ENCODE measurements around the gene OR2D3.
"Not testable (repeated sequence)": the region's sequence is repeated elsewhere in the genome, so short reads cannot be mapped to it uniquely, and the experiment has no call there.

The OR2D3 gene

DNA sequence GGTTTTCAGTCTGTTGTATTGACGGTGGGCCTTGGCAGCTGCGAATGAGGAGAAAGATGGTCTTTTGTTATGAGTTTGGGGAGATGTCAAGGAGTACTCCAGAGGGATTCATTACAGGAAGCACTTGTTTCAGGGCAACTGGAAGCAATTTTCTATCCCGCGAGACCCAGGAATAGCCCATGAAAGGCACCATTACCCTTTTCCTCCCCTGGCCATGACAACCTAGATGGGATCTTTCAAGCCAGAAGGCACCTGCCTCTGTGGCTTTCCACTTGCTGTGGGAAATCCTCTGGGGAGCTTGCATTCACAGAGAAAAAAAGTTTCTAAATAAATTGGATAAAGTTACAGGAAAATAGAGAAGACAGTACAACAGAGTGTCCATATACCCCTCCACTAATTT lies 8.1 kb downstream of the OR2D3 start:
- DNase-seq = no peak

DNA sequence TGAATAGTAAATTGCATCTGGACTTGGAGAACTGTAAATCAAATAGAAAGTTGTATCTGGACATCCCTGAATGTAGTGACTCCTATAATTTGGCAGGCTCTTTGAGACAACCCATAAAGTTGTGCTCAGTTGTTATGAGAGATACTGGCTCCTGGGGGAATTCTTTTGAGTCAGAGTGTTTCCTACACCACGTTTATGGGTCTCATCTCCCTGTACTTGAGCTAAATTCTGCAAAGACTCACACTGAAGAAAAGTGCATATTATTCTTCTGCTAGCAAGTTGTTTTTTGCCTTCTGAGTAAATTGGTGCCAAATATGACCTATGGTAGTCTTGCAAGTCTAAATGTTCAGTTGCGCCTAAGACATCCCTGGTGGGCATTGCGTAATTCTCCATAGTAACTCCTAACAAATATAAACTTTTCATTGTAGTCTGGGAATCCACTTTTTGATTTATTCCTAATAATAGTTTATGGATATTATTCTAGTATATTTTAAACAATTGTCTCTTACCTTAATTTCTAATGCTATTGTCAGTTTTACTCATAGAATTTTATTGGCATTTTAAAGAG lies 10.4 kb downstream of the OR2D3 start:
- no peak for DNase-seq

DNA sequence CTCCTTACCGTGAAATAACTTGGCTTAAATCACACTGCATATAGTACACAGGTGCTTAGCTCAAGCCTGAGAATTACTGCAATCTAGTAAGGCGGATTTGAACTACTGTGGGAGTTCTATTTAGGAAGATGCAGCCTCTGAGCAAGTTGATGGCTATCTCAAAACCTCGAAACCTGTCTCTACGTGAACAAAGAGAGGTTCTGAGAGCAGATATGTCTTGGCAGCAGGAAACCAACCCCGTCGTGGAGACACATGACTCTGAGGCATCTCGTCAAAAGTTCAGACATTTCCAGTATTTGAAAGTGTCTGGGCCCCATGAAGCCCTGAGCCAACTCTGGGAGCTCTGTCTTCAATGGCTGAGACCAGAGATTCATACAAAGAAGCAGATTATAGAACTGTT lies 11.3 kb downstream of the OR2D3 start:
- no peak for DNase-seq

DNA sequence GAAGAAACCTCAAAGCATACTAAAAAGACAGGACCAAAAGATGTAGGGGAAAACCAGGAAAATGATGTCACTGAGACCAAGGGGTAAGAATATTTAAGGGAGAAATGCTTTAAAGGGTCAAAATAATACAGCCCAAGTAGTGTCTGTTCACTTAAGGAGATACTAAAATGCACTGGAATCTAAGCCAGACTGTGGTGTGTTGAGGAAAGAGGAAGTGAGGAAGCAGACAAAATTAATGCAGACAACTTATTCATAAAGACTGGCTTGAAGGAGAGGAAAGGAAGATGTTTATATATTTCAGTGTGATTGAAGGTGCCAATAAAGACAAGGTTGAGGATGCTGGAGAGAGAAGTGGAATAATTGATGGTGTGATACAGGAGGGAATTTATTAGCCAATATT lies 21.2 kb downstream of the OR2D3 start:
- DNase-seq = no peak

DNA sequence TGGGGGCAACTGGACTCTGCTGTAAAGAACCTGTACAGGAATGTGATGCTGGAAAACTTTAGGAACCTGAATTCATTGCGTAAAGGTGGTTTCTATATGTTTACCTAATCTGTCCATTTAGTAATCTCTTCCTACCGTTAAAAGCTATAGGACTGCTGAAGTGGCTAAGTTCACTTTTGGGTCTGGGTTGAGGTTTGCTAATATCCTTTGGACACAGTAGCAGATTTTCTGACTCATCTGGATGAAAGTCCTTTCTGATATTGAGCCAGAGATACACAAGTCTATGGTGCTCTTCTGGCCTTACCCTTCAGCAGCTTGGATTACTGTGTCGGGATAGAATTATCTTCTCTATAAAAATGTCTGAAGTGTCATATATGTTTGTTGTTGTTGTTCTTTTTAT lies 22.3 kb downstream of the OR2D3 start:
- no peak for DNase-seq

DNA sequence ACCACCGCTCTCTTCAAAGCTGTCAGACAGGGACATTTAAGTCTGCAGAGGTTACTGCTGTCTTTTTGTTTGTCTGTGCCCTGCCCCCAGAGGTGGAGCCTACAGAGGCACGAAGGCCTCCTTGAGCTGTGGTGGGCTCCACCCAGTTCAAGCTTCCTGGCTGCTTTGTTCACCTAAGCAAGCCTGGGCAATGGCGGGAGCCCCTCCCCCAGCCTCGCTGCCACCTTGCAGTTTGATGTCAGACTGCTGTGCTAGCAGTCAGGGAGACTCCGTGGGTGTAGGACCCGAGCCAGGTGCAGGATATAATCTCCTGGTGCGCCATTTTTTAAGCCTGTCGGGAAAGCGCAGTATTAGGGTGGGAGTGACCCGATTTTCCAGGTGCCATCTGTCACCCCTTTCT lies 33.4 kb downstream of the OR2D3 start:
- not testable (repeated sequence) for DNase-seq

DNA sequence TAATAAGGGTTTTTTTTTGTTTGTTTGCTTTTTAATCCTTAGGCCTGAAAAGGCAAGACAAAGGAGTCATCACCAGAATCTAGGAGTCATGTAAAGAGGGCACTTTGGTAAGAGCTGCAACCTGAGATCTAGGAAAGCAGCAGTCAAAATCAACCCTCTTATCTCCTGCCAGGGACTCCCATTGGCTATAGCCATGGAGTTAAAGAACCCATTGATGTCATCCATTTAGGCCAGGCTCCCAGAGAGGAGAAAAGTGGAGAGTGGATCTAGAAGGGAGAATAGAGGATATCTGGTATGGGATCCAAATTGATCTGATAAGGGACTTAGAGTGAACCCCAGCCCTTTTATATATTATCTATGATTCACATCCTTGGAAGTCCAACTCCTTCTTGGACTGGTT lies 41.3 kb downstream of the OR2D3 start:
- no peak for DNase-seq

DNA sequence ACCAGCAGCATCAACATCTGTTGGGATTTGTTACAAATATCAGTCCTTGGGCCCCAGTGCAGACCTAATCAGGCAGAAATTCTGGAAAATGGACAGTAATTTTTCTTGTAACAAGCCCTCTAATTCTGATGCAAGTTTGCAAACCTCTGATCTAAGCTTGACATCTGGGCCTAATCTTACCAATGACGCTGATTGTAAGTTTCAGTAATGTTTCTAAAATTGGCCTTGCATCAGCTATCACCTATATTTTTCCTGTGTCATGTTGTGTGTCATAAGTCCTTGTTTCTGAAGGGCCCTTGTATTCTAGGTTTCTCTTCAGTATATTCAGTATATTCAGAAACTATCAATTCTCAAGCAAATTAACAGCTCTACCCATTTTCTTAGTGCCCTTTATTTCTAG lies 41.9 kb downstream of the OR2D3 start:
- no peak for DNase-seq

DNA sequence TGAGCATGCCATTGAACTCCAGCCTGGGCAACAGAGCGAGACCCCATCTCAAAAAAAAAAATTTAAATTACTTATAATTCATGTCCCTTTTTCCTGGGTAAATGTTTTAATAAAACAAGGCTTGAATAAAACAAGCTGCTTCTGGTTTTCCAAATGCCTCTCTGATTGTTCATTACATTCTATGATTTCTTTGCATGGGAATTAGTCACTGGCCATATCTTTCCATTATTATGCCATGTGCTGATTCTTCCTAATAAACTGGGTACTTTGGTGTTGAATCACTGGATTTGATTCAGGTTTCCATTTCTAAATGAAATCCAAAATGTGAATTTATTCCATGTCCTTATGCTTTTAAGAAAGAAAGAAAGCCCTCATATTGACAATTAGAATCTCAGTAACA lies 48.0 kb downstream of the OR2D3 start:
- DNase-seq = no peak

DNA sequence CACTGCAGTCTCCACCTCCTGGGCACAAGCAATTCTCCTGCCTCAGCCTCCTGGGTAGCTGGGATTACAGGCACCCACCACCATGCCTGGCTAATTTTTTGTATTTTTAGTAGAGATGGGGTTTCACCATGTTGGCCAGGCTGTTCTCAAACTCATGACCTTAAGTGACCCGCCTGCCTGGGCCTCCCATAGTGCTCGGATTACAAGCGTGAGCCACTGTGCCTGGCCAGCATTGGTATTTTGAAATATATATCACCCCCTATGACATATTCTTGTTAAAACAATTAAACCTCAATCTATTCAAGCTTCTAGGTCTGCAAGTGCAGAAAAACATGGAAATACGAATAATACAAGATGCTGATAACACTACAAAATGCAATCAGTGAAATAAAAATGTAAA lies 49.1 kb downstream of the OR2D3 start:
- not testable (repeated sequence) for DNase-seq
